GM12878 (cell line): ENCODE data around the gene CHCHD3. TPM values are rescaled to one million over a fixed set of nuclear protein-coding genes. Genes with fewer than 3 reads are reported as not detected.

Source experiments
- ATAC-seq: fragments of 200-7000 bp; cut with Tn5 transposase; 3 replicates; pipeline ENCODE4 v1.9.1; 2020; ENCODE audit warnings: mild to moderate bottlenecking, moderate library complexity
- BruUV-seq: library from RNA; stranded (reverse); fragments of 400-500 nt; replicated peaks from 2 replicates; lab custom pipeline; 2021; lab: Mats Ljungman, UMichigan
- CTCF ChIA-PET: fragments of 300-600 bp; sonication (Branson Sonifier 250); formaldehyde crosslinking; extraction: SDS; loops from one replicate; lab custom pipeline; 2021; ENCODE audit warnings: inconsistent platforms; lab: Yijun Ruan, JAX
- POLR2A ChIA-PET: fragments of 350-600 bp; formaldehyde crosslinking; extraction: SDS; loops from one replicate; lab custom pipeline; 2021; ENCODE audit warnings: inconsistent platforms; lab: Charles Lee
- RAD21 ChIA-PET: fragments of 300-600 bp; sonication (Branson Sonifier 250); formaldehyde crosslinking; loops from one replicate; lab custom pipeline; 2023; ENCODE audit warnings: antibody characterized with exemption; ENCODE audit not compliant: unreplicated experiment; lab: Charles Lee
- SMC1A ChIA-PET: fragments of 300-600 bp; sonication (Branson Sonifier 250); formaldehyde crosslinking; loops from one replicate; lab custom pipeline; 2023; ENCODE audit not compliant: unreplicated experiment, uncharacterized antibody; lab: Charles Lee
- DNase-seq: peaks from one replicate; pipeline ENCODE4 v3.0.0-alpha.2; 2011; ENCODE audit warnings: low read depth, low spot score
- FAIRE-seq: peaks from 3 replicates; lab custom pipeline; 2011; peaks lifted over from hg19 to GRCh38; lab: Jason Lieb, UNC
- H2AFZ ChIP-seq: 2 replicates; pipeline ENCODE4 v1.6.0; 2011; ENCODE audit warnings: low read depth, low read length, control low read depth; ENCODE audit not compliant: control insufficient read depth
- H3K27ac ChIP-seq: 2 replicates; pipeline ENCODE4 v1.5.1; 2011; ENCODE audit warnings: control low read depth; ENCODE audit not compliant: control insufficient read depth, insufficient read depth
- H3K27me3 ChIP-seq, 2 experiments: replicated peaks in 1 of 2; 2 replicates each; pipeline versions ENCODE4 v1.6.0 to v1.6.1; 2011; ENCODE audit warnings: low read length in 1 of 2; ENCODE audit not compliant: control insufficient read depth in 2 of 2, insufficient read depth in 2 of 2
- H3K36me3 ChIP-seq, 2 experiments: 2 replicates each; pipeline ENCODE4 v1.5.1; 2011; ENCODE audit warnings: low read length in 1 of 2; ENCODE audit not compliant: control insufficient read depth in 2 of 2, insufficient read depth in 2 of 2
- H3K4me1 ChIP-seq: 2 replicates; pipeline ENCODE4 v1.6.1; 2011; ENCODE audit warnings: mild to moderate bottlenecking, low read length, moderate library complexity, mixed read lengths; ENCODE audit not compliant: control insufficient read depth, insufficient read depth
- H3K4me2 ChIP-seq: 2 replicates; pipeline ENCODE4 v1.6.0; 2011; ENCODE audit warnings: control low read depth; ENCODE audit not compliant: control insufficient read depth, insufficient read depth
- H3K4me3 ChIP-seq: fragments of 200-600 bp; sonication (generic); 2 replicates; pipeline ENCODE4 v1.5.1; 2016
- H3K79me2 ChIP-seq: 2 replicates; pipeline ENCODE4 v1.6.0; 2011; ENCODE audit warnings: low read length; ENCODE audit not compliant: control insufficient read depth, insufficient read depth
- H3K9ac ChIP-seq: 2 replicates; pipeline ENCODE4 v1.8.0; 2011; ENCODE audit warnings: low read length, control low read depth, mixed read lengths; ENCODE audit not compliant: control insufficient read depth, insufficient read depth
- H3K9me3 ChIP-seq: replicated peaks from 3 replicates; pipeline ENCODE4 v1.5.1; 2011; ENCODE audit warnings: mild to moderate bottlenecking, low read length; ENCODE audit not compliant: control insufficient read depth, insufficient read depth
- H4K20me1 ChIP-seq: 2 replicates; pipeline ENCODE4 v1.6.0; 2011; ENCODE audit not compliant: control insufficient read depth, insufficient read depth
- CREB1 ChIP-seq: IDR thresholded peaks from 2 replicates; pipeline ENCODE4 v1.6.1; 2012; ENCODE audit warnings: low read depth, mild to moderate bottlenecking, inconsistent platforms
- MXI1 ChIP-seq: fragments of 150-350 bp; IDR thresholded peaks from 2 replicates; pipeline ENCODE4 v1.6.1; 2011; ENCODE audit warnings: low read depth, mild to moderate bottlenecking, inconsistent platforms, low read length, improper control_type of control experiment
- PAX5 ChIP-seq: IDR thresholded peaks from 2 replicates; pipeline ENCODE4 v1.6.1; 2011; ENCODE audit warnings: low read depth, low read length, borderline replicate concordance
- POLR2AphosphoS5 ChIP-seq: IDR thresholded peaks from 2 replicates; pipeline ENCODE4 v1.6.1; 2011; ENCODE audit warnings: mild to moderate bottlenecking, low read length, inconsistent platforms
- RAD51 ChIP-seq: fragments of 450-650 bp; IDR thresholded peaks from 2 replicates; pipeline ENCODE4 v1.6.1; 2016; ENCODE audit warnings: moderate library complexity, mild to moderate bottlenecking, inconsistent platforms
- WGBS: methylation state at CpG from one replicate; pipeline ENCODE4 v1.1.6; 2016; ENCODE audit warnings: low lambda C conversion rate; ENCODE audit not compliant: insufficient replicate concordance, insufficient coverage; ENCODE audit errors: missing lambda C conversion rate; 5-methylcytosine and 5-hydroxymethylcytosine counted together
- in situ Hi-C: fragments of 300-500 bp; cut with MboI; formaldehyde crosslinking; loops from 9 replicates; pipeline ENCODE4 v1.14.3; 2018; ENCODE audit warnings: mixed read lengths
- intact Hi-C: fragments of 100-400 bp; cut with micrococcal nuclease; formaldehyde crosslinking; loops from one replicate; pipeline ENCODE4 v1.14.2; 2022; ENCODE audit not compliant: unreplicated experiment
- polyA plus RNA-seq, 11 experiments: library from polyadenylated mRNA; depleted of rRNA in 4 of 11; unstranded in 6 of 11; stranded (reverse) in 5 of 11; fragments of >200 nt; fragmentation: Nextera tagmentation in 4 of 11; fragmentation: Illumina TruSeq in 1 of 11; extraction: Ambion mirVana in 4 of 11; extraction: Trizol in 1 of 11; gene quantifications; 1 replicate in 1 of 11; 2 replicates in 10 of 11; pipeline versions ENCODE4 v1.2.1 to v1.2.3, GENCODE V29; 2011 to 2016; ENCODE audit warnings: inconsistent platforms in 2 of 11, missing spikeins in 2 of 11, low read depth in 1 of 11
- total RNA-seq, 4 experiments: library from RNA; depleted of rRNA in 3 of 4; stranded (reverse); fragments of >200 nt in 3 of 4; fragmentation: Illumina TruSeq in 1 of 4; extraction: Trizol in 1 of 4; gene quantifications; 2 replicates each; pipeline versions ENCODE4 v1.2.1 to v1.2.3, GENCODE V29; 2013 to 2021
- TF ChIP-seq, protein P1 (sequence below): fragments of 450-650 bp; IDR thresholded peaks from 2 replicates; pipeline ENCODE4 v1.6.1; 2017; ENCODE audit warnings: antibody characterized with exemption, mild to moderate bottlenecking, moderate library complexity
- TF ChIP-seq, protein P2 (sequence below): fragments of 450-650 bp; IDR thresholded peaks from 2 replicates; pipeline ENCODE4 v1.6.1; 2018; ENCODE audit warnings: borderline replicate concordance, mild to moderate bottlenecking; ENCODE audit not compliant: partially characterized antibody
- TF ChIP-seq, protein P3 (sequence below): IDR thresholded peaks from 2 replicates; pipeline ENCODE4 v1.6.1; 2012; ENCODE audit warnings: improper control_type of control experiment, low read depth, low read length; ENCODE audit not compliant: insufficient replicate concordance

Gene CHCHD3
- total and polyA plus RNA-seq, 10 of the 15 experiments (the other 5 are each of a cell fraction or from before 2014, with no cell fraction given) = 38.3 to 178 (median 96.2) TPM

DNA sequence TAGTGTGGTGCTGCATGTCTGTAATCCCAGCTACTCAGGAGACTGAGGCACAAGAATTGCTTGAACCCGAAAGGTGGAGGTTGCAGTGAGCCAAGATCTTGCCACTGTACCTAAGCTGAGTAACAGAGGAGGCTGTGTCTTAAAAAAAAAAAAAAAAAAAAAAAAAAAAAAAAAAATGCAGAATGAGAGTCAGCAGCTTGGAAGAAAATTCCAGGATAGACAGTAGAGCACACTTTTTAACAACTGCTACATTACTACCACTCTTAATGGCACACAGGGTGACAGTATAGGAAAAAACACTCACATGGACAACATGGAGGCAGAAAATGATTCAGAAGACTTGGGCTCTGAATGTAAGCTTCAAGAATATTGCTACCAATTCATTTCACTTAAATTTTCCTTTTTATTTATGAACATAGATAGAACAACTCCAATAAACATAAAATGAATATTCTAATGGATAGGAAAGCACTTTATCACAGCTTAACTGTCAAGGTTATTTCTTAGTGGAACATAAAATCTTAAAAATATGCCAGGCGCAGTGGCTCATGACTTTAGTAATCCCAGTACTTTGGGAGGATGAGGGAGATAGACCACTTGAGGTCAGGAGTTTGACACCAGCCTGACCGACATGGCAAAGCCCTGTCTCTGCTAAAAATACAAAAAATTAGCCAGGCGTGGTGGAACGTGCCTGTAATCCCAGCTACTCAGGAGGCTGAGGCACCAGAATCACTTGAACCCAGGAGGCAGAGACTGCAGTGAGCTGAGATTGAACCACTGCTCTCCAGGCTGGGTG is 31.5 kb downstream of the CHCHD3 start:
- Histone ChIP-seq H3K27ac (no peak overlapping the region), H2AFZ (no peak overlapping the region), H3K27me3 (no peaks in the 10 kb centered on the region), H3K4me3 (no peak overlapping the region), H4K20me1 (no peaks in the 10 kb centered on the region), H3K4me2 (no peak overlapping the region), H3K9me3 (no peaks in the 10 kb centered on the region), H3K4me1 (peaks cover 11% of the 10 kb centered on the region; the same call in 1 of the 2 replicates), H3K9ac (no peak overlapping the region), H3K79me2 (peaks cover 40% of the 10 kb centered on the region), H3K36me3 (peaks cover 0 to 2% of the 10 kb centered on the region in 2 experiments; a peak in 2 of 4 replicates)
- BruUV-seq = no TSS peak
- ATAC-seq (no peak), DNase-seq (no peak), FAIRE-seq (no peak)
- POLR2A ChIA-PET = interaction anchor here (0.6 to 1.2 kb wide), 3 partner anchors 22 to 354 kb away, joined by 3 to 10 read pairs (median 3); no protein-coding TSS in a partner anchor
- 94% methylated on average over 5 of the region's 5 CpGs for WGBS
- RAD21 ChIA-PET = interaction anchor here (1.4 kb wide), 1 partner anchor 11 kb away, joined by 3 read pairs; no protein-coding TSS in a partner anchor
- SMC1A ChIA-PET = interaction anchor here (0.5 to 3.3 kb wide), 10 partner anchors 11 to 216 kb away, joined by 3 to 18 read pairs (median 4); no protein-coding TSS in a partner anchor
- in situ Hi-C loops (no loop called here), intact Hi-C loops (no loop called here)
- CTCF ChIA-PET = interaction anchor here (0.6 to 2.5 kb wide), 10 partner anchors 11 to 384 kb away, joined by 3 to 10 read pairs (median 6); partner anchors contain the start of gene CHCHD3
- TF ChIP-seq MXI1 (no peak), PAX5 (no peak), POLR2AphosphoS5 (no peak), CREB1 (no peak), RAD51 (no peak)
- TF ChIP-seq, protein P1, sequence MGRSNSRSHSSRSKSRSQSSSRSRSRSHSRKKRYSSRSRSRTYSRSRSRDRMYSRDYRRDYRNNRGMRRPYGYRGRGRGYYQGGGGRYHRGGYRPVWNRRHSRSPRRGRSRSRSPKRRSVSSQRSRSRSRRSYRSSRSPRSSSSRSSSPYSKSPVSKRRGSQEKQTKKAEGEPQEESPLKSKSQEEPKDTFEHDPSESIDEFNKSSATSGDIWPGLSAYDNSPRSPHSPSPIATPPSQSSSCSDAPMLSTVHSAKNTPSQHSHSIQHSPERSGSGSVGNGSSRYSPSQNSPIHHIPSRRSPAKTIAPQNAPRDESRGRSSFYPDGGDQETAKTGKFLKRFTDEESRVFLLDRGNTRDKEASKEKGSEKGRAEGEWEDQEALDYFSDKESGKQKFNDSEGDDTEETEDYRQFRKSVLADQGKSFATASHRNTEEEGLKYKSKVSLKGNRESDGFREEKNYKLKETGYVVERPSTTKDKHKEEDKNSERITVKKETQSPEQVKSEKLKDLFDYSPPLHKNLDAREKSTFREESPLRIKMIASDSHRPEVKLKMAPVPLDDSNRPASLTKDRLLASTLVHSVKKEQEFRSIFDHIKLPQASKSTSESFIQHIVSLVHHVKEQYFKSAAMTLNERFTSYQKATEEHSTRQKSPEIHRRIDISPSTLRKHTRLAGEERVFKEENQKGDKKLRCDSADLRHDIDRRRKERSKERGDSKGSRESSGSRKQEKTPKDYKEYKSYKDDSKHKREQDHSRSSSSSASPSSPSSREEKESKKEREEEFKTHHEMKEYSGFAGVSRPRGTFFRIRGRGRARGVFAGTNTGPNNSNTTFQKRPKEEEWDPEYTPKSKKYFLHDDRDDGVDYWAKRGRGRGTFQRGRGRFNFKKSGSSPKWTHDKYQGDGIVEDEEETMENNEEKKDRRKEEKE = no peak
- TF ChIP-seq, protein P2, sequence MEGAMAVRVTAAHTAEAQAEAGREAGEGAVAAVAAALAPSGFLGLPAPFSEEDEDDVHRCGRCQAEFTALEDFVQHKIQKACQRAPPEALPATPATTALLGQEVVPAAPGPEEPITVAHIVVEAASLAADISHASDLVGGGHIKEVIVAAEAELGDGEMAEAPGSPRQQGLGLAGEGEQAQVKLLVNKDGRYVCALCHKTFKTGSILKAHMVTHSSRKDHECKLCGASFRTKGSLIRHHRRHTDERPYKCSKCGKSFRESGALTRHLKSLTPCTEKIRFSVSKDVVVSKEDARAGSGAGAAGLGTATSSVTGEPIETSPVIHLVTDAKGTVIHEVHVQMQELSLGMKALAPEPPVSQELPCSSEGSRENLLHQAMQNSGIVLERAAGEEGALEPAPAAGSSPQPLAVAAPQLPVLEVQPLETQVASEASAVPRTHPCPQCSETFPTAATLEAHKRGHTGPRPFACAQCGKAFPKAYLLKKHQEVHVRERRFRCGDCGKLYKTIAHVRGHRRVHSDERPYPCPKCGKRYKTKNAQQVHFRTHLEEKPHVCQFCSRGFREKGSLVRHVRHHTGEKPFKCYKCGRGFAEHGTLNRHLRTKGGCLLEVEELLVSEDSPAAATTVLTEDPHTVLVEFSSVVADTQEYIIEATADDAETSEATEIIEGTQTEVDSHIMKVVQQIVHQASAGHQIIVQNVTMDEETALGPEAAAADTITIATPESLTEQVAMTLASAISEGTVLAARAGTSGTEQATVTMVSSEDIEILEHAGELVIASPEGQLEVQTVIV = no peak
- TF ChIP-seq, protein P3, sequence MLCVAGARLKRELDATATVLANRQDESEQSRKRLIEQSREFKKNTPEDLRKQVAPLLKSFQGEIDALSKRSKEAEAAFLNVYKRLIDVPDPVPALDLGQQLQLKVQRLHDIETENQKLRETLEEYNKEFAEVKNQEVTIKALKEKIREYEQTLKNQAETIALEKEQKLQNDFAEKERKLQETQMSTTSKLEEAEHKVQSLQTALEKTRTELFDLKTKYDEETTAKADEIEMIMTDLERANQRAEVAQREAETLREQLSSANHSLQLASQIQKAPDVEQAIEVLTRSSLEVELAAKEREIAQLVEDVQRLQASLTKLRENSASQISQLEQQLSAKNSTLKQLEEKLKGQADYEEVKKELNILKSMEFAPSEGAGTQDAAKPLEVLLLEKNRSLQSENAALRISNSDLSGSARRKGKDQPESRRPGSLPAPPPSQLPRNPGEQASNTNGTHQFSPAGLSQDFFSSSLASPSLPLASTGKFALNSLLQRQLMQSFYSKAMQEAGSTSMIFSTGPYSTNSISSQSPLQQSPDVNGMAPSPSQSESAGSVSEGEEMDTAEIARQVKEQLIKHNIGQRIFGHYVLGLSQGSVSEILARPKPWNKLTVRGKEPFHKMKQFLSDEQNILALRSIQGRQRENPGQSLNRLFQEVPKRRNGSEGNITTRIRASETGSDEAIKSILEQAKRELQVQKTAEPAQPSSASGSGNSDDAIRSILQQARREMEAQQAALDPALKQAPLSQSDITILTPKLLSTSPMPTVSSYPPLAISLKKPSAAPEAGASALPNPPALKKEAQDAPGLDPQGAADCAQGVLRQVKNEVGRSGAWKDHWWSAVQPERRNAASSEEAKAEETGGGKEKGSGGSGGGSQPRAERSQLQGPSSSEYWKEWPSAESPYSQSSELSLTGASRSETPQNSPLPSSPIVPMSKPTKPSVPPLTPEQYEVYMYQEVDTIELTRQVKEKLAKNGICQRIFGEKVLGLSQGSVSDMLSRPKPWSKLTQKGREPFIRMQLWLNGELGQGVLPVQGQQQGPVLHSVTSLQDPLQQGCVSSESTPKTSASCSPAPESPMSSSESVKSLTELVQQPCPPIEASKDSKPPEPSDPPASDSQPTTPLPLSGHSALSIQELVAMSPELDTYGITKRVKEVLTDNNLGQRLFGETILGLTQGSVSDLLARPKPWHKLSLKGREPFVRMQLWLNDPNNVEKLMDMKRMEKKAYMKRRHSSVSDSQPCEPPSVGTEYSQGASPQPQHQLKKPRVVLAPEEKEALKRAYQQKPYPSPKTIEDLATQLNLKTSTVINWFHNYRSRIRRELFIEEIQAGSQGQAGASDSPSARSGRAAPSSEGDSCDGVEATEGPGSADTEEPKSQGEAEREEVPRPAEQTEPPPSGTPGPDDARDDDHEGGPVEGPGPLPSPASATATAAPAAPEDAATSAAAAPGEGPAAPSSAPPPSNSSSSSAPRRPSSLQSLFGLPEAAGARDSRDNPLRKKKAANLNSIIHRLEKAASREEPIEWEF = no peak
